GM20000 (cell line): Measurements from ENCODE around the gene RASA2.

ENCODE experiments used
- DNase-seq: peaks from one replicate; pipeline ENCODE4 v3.0.0; 2012; ENCODE audit warnings: low spot score
- CTCF ChIP-seq: IDR thresholded peaks from 2 replicates; pipeline ENCODE4 v1.5.1; 2012; ENCODE audit warnings: mild to moderate bottlenecking, control low read depth; ENCODE audit errors: extremely low read depth, missing control alignments

RASA2 gene

GRCh38 chr3:141648055-141648910, 161.5 kb downstream of the RASA2 start:
- DNase-seq = no peak
- no peak for TF ChIP-seq CTCF

GRCh38 chr3:141649871-141650270, 163.0 kb downstream of the RASA2 start:
- DNase-seq = no peak
- no peak for TF ChIP-seq CTCF

GRCh38 chr3:141650783-141651182, 164.0 kb downstream of the RASA2 start:
- no peak for TF ChIP-seq CTCF

GRCh38 chr3:141651409-141651808, 164.6 kb downstream of the RASA2 start:
- TF ChIP-seq CTCF = no peak

More at GRCh38 chr3:141650783-141651182, 164.0 kb downstream of the RASA2 start:
- DNase-seq = no peak

GRCh38 chr3:141652349-141652748, 165.5 kb downstream of the RASA2 start:
- DNase-seq = no peak
- no peak for TF ChIP-seq CTCF

More at GRCh38 chr3:141651409-141651808, 164.6 kb downstream of the RASA2 start:
- DNase-seq = no peak

GRCh38 chr3:141653847-141654246, 167.0 kb downstream of the RASA2 start:
- DNase-seq = no peak
- TF ChIP-seq CTCF = no peak

- DNase-seq = no peak
- no peak for TF ChIP-seq CTCF
Observed at GRCh38 chr3:141655801-141656200, 169.0 kb downstream of the RASA2 start.
